ENCODE results near the gene AP1B1. TPM values are rescaled to one million over a fixed set of nuclear protein-coding genes. Genes with fewer than 3 reads are reported as not detected.

The AP1B1 gene
- total and polyA plus RNA-seq, 4 donors, result 32.7 to 97.9 (median 50.0) TPM

DNA sequence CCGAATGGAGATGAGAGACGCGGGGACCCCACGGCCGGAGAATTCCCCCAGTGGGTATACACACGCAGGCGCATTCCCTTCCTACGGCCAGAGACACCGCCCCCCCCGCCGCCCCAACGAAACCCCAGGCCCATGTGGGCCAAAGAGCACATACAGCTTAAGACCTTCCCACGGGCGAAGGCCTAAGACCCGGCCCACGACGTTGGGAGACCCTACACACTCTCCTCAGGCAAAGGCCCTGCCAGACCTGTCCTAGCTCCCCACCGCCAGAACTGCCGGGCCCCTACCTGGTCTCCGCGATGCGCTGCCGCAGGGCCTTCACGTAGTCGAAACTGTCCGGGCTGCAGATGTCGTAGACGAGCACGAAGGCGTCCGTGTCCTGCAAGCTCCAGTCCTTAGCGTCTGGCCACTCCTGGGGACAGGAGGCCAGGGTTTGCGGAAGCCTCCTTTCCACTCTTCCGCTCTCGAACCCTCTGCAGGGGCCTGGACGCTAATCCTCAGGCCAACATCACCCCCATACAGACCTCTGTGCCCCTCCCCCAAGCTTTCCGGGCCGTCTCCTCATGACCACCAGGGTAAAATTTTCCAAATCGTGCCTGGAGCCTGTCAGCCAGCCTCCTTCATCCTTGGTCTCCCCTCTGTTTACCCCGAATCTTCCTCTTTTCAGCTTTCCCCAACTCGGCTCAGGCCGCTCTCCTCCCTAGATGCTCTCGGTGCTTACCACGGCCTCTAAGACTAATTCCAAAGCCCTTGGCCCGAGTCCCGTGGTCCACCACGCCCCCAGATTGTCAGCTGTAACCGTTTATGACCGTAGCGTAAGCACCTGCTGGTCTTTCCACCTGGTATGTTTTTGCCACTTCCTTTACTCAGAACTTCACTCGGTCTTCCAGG is 74.5 kb downstream of the AP1B1 start:
- no peak overlapping the region for H3K9ac ChIP-seq (ENCODE audit: insufficient read depth in 1 of 2, low read length in 2 of 2)
- peaks cover 0 to 4% (median 2%) of the 10 kb centered on the region in 4 donors for H3K36me3 ChIP-seq (ENCODE audit: control insufficient read depth in 4 of 4, insufficient read depth in 4 of 4, low read length in 4 of 4)
- peaks cover 0 to 36% (median 35%) of the 10 kb centered on the region in 3 donors for H3K27me3 ChIP-seq (ENCODE audit: control insufficient read depth in 3 of 3, insufficient read depth in 3 of 3, low read length in 2 of 3)
- 25 to 26% methylated on average over 50 to 51 of the region's 51 CpGs for WGBS, 2 donors
- no peak overlapping the region for H3K27ac ChIP-seq (ENCODE audit: low read depth in 1 of 2, low read length in 1 of 2)
- TF ChIP-seq, protein P1, sequence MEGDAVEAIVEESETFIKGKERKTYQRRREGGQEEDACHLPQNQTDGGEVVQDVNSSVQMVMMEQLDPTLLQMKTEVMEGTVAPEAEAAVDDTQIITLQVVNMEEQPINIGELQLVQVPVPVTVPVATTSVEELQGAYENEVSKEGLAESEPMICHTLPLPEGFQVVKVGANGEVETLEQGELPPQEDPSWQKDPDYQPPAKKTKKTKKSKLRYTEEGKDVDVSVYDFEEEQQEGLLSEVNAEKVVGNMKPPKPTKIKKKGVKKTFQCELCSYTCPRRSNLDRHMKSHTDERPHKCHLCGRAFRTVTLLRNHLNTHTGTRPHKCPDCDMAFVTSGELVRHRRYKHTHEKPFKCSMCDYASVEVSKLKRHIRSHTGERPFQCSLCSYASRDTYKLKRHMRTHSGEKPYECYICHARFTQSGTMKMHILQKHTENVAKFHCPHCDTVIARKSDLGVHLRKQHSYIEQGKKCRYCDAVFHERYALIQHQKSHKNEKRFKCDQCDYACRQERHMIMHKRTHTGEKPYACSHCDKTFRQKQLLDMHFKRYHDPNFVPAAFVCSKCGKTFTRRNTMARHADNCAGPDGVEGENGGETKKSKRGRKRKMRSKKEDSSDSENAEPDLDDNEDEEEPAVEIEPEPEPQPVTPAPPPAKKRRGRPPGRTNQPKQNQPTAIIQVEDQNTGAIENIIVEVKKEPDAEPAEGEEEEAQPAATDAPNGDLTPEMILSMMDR (IDR thresholded peaks at IDR 0.05; ENCODE audit: control extremely low read depth, extremely low read depth), result no peak
- DNase-seq (no peak), ATAC-seq (ENCODE audit: insufficient read depth, low FRiP score) (no peak)
- H3K9me3 ChIP-seq (ENCODE audit: control insufficient read depth in 4 of 4, insufficient read depth in 3 of 4, low read length in 3 of 4), result no peaks in the 10 kb centered on the region
- no peak overlapping the region for H3K4me3 ChIP-seq
- peaks cover 0 to 37% (median 6%) of the 10 kb centered on the region in 5 donors for H3K4me1 ChIP-seq (ENCODE audit: control insufficient read depth in 5 of 5, insufficient read depth in 5 of 5, low read length in 5 of 5)

DNA sequence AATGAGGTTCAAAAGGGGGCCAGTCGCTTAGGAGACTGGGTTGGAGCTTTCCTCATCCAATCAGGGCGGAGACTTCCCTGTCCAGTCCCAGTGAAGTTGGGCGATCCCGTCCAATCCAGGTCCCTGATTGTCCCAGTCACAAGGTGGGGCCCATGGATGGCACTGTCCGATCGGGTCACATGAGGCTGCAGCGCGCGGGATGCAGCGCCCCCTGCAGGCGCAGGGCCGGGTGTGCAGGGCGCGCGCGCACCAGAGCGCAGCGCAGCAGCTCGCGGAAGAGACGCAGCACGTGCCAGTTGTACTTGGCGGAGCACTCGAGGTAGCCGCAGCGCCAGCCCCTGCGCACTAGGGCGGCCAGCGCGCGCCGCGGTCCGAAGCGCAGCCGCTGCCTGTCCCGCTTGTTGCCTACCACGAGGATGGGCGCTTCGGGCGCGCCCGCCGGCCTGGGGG is 75.2 kb downstream of the AP1B1 start:
- TF ChIP-seq, protein P1 (IDR thresholded peaks at IDR 0.05; ENCODE audit: control extremely low read depth, extremely low read depth), result no peak
- Histone ChIP-seq H3K9me3 (ENCODE audit: control insufficient read depth in 4 of 4, insufficient read depth in 3 of 4, low read length in 3 of 4) (no peaks in the 10 kb centered on the region), H3K4me1 (ENCODE audit: control insufficient read depth in 5 of 5, insufficient read depth in 5 of 5, low read length in 5 of 5) (peaks cover 0 to 43% (median 6%) of the 10 kb centered on the region in 5 donors), H3K4me3 (no peak overlapping the region), H3K36me3 (ENCODE audit: control insufficient read depth in 4 of 4, insufficient read depth in 4 of 4, low read length in 4 of 4) (peaks cover 0 to 4% (median 2%) of the 10 kb centered on the region in 4 donors), H3K27ac (ENCODE audit: low read depth in 1 of 2, low read length in 1 of 2) (no peak overlapping the region), H3K9ac (ENCODE audit: insufficient read depth in 1 of 2, low read length in 2 of 2) (no peak overlapping the region), H3K27me3 (ENCODE audit: control insufficient read depth in 3 of 3, insufficient read depth in 3 of 3, low read length in 2 of 3) (peaks cover 0 to 36% (median 35%) of the 10 kb centered on the region in 3 donors)
- ATAC-seq (ENCODE audit: insufficient read depth, low FRiP score) (no peak), DNase-seq (peak; percentile 57 to 71 (median 63))
- WGBS, 2 donors, result 15 to 19% methylated on average over 29 to 44 of the region's 44 CpGs

DNA sequence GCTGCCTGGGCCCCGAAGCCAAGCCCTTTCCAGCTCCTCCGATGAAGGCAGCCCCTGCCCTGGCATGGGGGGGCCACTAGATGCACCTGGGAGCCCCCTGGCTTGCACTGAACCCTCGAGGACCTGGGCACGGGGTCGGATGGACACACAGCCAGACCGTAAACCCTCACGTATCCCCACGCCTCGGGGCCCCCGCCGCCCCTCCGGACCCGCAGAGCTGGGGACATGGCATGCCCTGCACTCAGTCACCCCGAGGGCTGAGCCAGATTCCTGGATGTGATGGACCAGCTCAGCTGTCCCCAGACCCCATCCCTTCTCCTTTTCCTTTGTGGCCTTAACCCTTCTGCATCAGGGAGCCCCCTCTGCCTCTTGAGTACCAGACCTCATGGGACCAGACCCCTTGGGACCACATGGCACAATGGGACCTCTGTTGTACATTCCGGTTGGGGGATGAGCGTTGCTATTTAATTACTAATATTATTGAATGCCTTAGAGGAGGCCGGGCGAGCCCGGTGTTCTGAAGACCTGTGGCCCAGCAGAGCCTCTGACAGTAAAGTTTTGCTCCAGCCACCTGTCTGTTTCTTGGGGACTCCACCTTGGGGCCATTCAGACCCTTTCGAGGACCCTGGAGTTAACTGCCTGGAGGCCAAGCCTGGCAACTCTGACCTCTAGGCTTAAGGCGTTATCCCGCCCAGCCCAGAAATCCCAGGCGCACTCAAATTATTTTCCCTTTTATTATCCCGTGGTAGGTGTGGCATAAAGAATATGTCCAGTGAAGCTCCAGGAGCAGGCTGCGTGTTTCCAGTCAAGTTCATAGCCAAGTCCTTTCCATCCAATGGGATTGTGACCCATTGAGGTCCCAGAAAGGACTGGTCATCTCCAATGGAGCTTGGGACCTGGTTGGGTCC is 75.9 kb downstream of the AP1B1 start:
- H3K27me3 ChIP-seq (ENCODE audit: control insufficient read depth in 3 of 3, insufficient read depth in 3 of 3, low read length in 2 of 3), result peaks cover 0 to 36% (median 35%) of the 10 kb centered on the region in 3 donors
- H3K4me3 ChIP-seq, result no peak overlapping the region
- no peaks in the 10 kb centered on the region for H3K9me3 ChIP-seq (ENCODE audit: control insufficient read depth in 4 of 4, insufficient read depth in 3 of 4, low read length in 3 of 4)
- H3K9ac ChIP-seq (ENCODE audit: insufficient read depth in 1 of 2, low read length in 2 of 2), result no peak overlapping the region
- peaks cover 0 to 50% (median 8%) of the 10 kb centered on the region in 5 donors for H3K4me1 ChIP-seq (ENCODE audit: control insufficient read depth in 5 of 5, insufficient read depth in 5 of 5, low read length in 5 of 5)
- TF ChIP-seq, protein P1 (IDR thresholded peaks at IDR 0.05; ENCODE audit: control extremely low read depth, extremely low read depth), result no peak
- DNase-seq (no peak), ATAC-seq (ENCODE audit: insufficient read depth, low FRiP score) (no peak)
- H3K36me3 ChIP-seq (ENCODE audit: control insufficient read depth in 4 of 4, insufficient read depth in 4 of 4, low read length in 4 of 4), result peaks cover 0 to 4% (median 2%) of the 10 kb centered on the region in 4 donors
- 94 to 96% methylated on average over 25 of the region's 25 CpGs for WGBS, 2 donors
- H3K27ac ChIP-seq (ENCODE audit: low read depth in 1 of 2, low read length in 1 of 2), result no peak overlapping the region
